Natural killer cell (primary cell): Measurements from ENCODE around the gene SHB. TPM values are rescaled to one million over a fixed set of nuclear protein-coding genes. Genes with fewer than 3 reads are reported as not detected.

Source experiments
- ATAC-seq, 3 donors: fragments of 150-1000 bp in 2 of 3; fragments of 200-7000 bp in 1 of 3; cut with Tn5 transposase; 1 replicate in 1 of 3; 2 replicates in 2 of 3; pipeline ENCODE4 v1.10.0; 2021; ENCODE audit warnings: mild to moderate bottlenecking in 2 of 3, moderate library complexity in 2 of 3
- DNase-seq, 2 donors: peaks; one replicate each; pipeline versions ENCODE4 v3.0.0 to v3.0.0-alpha.2; 2013 to 2021; ENCODE audit warnings: mixed read lengths in 1 of 2
- H3K27ac ChIP-seq: one replicate; pipeline ENCODE4 v1.5.1; 2013; ENCODE audit warnings: mild to moderate bottlenecking, low read length
- H3K27me3 ChIP-seq: one replicate; pipeline ENCODE4 v1.6.1; 2013; ENCODE audit warnings: low read length; ENCODE audit not compliant: control insufficient read depth, insufficient read depth
- H3K36me3 ChIP-seq: one replicate; pipeline ENCODE4 v1.6.1; 2013; ENCODE audit warnings: low read length; ENCODE audit not compliant: control insufficient read depth, insufficient read depth
- H3K4me1 ChIP-seq: one replicate; pipeline ENCODE4 v1.6.1; 2013; ENCODE audit warnings: low read length; ENCODE audit not compliant: control insufficient read depth, insufficient read depth
- H3K4me3 ChIP-seq: one replicate; pipeline ENCODE4 v1.5.1; 2013; ENCODE audit warnings: low read length
- H3K9me3 ChIP-seq: one replicate; pipeline ENCODE4 v1.6.1; 2013; ENCODE audit warnings: low read length; ENCODE audit not compliant: control insufficient read depth, insufficient read depth
- H3K27ac Mint-ChIP-seq, 2 donors: one replicate each; pipeline ENCODE4 v1.8.0; 2022; ENCODE audit warnings: mild to moderate bottlenecking in 2 of 2, mixed read lengths in 2 of 2, moderate library complexity in 1 of 2
- H3K27me3 Mint-ChIP-seq, 2 donors: one replicate each; pipeline ENCODE4 v1.8.0; 2022; ENCODE audit warnings: low read depth in 2 of 2, mixed read lengths in 2 of 2
- H3K36me3 Mint-ChIP-seq: one replicate; pipeline ENCODE4 v1.8.0; 2022; ENCODE audit warnings: mixed read lengths
- H3K4me1 Mint-ChIP-seq, 2 donors: one replicate each; pipeline ENCODE4 v1.8.0; 2022; ENCODE audit warnings: mixed read lengths in 2 of 2
- H3K4me3 Mint-ChIP-seq: one replicate; pipeline ENCODE4 v1.8.0; 2022; ENCODE audit warnings: mild to moderate bottlenecking, moderate library complexity, mixed read lengths
- H3K9me3 Mint-ChIP-seq, 2 donors: one replicate each; pipeline ENCODE4 v1.8.0; 2022; ENCODE audit warnings: mixed read lengths in 2 of 2
- CTCF ChIP-seq: fragments of 200-600 bp; IDR thresholded peaks from one replicate; pipeline ENCODE4 v1.8.0; 2022; ENCODE audit warnings: antibody characterized with exemption
- whole genome bisulfite sequencing: methylation state at CpG from one replicate; pipeline ENCODE4 v1.1.7; 2013; ENCODE audit warnings: missing lambda C conversion rate; ENCODE audit not compliant: insufficient coverage; 5-methylcytosine and 5-hydroxymethylcytosine counted together
- intact Hi-C: fragments of 100-400 bp; cut with micrococcal nuclease; formaldehyde crosslinking; loops from one replicate; pipeline ENCODE4 v1.14.2; 2022
- total RNA-seq, 4 donors: library from RNA; stranded (reverse); fragments of 120-200 nt in 1 of 4; gene quantifications; one replicate each; pipeline versions ENCODE4 v1.2.3 to v1.2.4, GENCODE V29; 2013 to 2022

Gene SHB
- total RNA-seq, 3 donors from 2014 or later (not counting 1 experiment from before 2014, with no cell fraction given) = 2.7 to 7.1 (median 2.9) TPM

DNA sequence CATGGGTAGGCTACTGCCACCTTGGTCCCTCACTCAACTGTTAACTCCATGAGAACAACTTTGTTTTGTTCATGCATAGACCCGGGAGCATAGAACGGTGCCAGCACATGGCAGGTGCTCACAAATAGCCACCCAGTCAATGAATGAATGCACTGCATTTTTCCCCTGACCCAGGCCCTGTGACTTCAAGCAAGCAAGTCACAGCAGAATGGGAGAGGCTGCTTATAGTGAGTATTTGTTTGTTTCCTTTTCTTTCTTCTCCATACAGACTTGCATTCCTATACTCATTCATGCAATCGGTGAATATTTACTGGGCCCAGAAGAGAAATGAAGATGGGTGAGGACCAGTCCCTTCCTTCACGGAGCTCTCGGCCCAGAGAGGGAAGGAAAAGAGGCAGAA is 62.0 kb downstream of the SHB start:
- H3K27ac Mint-ChIP-seq = peak overlapping the region; percentile 29 to 88
- intact Hi-C loops = no loop called here

GRCh38 chr9:38006163-38006562 is 62.9 kb downstream of the SHB start:
- no peaks in the 10 kb centered on the region for H3K36me3 ChIP-seq
- WGBS = 92% methylated on average over 7 of the region's 7 CpGs
- H3K27me3 Mint-ChIP-seq = no peaks in the 10 kb centered on the region
- ATAC-seq = no peak
- H3K9me3 Mint-ChIP-seq = no peaks in the 10 kb centered on the region
- no peak overlapping the region for H3K27ac ChIP-seq
- no peak overlapping the region for H3K4me3 ChIP-seq
- TF ChIP-seq CTCF = no peak
- intact Hi-C loops = no loop called here
- no peak overlapping the region for H3K4me3 Mint-ChIP-seq
- H3K4me1 ChIP-seq = peaks cover 44% of the 10 kb centered on the region
- H3K4me1 Mint-ChIP-seq = peaks cover 65 to 78% of the 10 kb centered on the region in 2 donors
- H3K27me3 ChIP-seq = no peaks in the 10 kb centered on the region
- H3K36me3 Mint-ChIP-seq = no peaks in the 10 kb centered on the region
- H3K27ac Mint-ChIP-seq = peak overlapping the region in 1 of 2 donors; percentile 88
- H3K9me3 ChIP-seq = no peaks in the 10 kb centered on the region
- DNase-seq = no peak

More for the DNA sequence above, 62.0 kb downstream of the SHB start:
- H3K36me3 Mint-ChIP-seq = no peaks in the 10 kb centered on the region
- Histone ChIP-seq H3K27me3 (no peaks in the 10 kb centered on the region), H3K4me1 (peaks cover 44% of the 10 kb centered on the region), H3K27ac (no peak overlapping the region), H3K9me3 (no peaks in the 10 kb centered on the region), H3K36me3 (no peaks in the 10 kb centered on the region), H3K4me3 (no peak overlapping the region)
- H3K4me3 Mint-ChIP-seq = no peak overlapping the region
- 97% methylated on average over 5 of the region's 5 CpGs for WGBS
- no peak for DNase-seq
- no peak for TF ChIP-seq CTCF
- no peaks in the 10 kb centered on the region for H3K9me3 Mint-ChIP-seq
- no peak for ATAC-seq
- H3K27me3 Mint-ChIP-seq = no peaks in the 10 kb centered on the region
- peaks cover 60 to 71% of the 10 kb centered on the region in 2 donors for H3K4me1 Mint-ChIP-seq

GRCh38 chr9:38004809-38005560 is 64.0 kb downstream of the SHB start:
- 91% methylated on average over 12 of the region's 12 CpGs for WGBS
- Mint-ChIP-seq H3K27ac (peak overlapping the region in 1 of 2 donors; percentile 80), H3K4me3 (no peak overlapping the region), H3K4me1 (peaks cover 65 to 79% of the 10 kb centered on the region in 2 donors), H3K9me3 (no peaks in the 10 kb centered on the region), H3K27me3 (no peaks in the 10 kb centered on the region), H3K36me3 (no peaks in the 10 kb centered on the region)
- DNase-seq (no peak), ATAC-seq (no peak)
- Histone ChIP-seq H3K4me1 (peaks cover 44% of the 10 kb centered on the region), H3K27me3 (no peaks in the 10 kb centered on the region), H3K9me3 (no peaks in the 10 kb centered on the region), H3K4me3 (no peak overlapping the region), H3K27ac (no peak overlapping the region), H3K36me3 (no peaks in the 10 kb centered on the region)
- intact Hi-C loops = no loop called here
- no peak for TF ChIP-seq CTCF
